Gastrocnemius medialis (tissue), 4 donors: Measurements from ENCODE around the gene ALS2CL. TPM values are rescaled to one million over a fixed set of nuclear protein-coding genes. Genes with fewer than 3 reads are reported as not detected.

ENCODE experiments used
- ATAC-seq, 2 donors: fragments of 150-250 bp; one replicate each; pipeline ENCODE4 v1.9.1; 2016
- DNase-seq, 2 donors: peaks; one replicate each; pipeline ENCODE4 v3.0.0-alpha.2; 2019
- H3K27ac ChIP-seq, 4 donors: fragments of 200-600 bp; sonication (generic); 1 replicate in 1 of 4; 2 replicates in 3 of 4; pipeline ENCODE4 v1.5.1; 2016 to 2018; ENCODE audit warnings: mild to moderate bottlenecking in 2 of 4, moderate library complexity in 1 of 4
- H3K27me3 ChIP-seq, 3 donors: fragments of 200-600 bp; sonication (generic) in 2 of 3; 1 replicate in 1 of 3; 2 replicates in 2 of 3; pipeline versions ENCODE4 v1.5.1 to v1.6.0; 2016 to 2019; ENCODE audit warnings: mild to moderate bottlenecking in 1 of 3, moderate library complexity in 1 of 3
- H3K36me3 ChIP-seq, 2 donors: fragments of 200-600 bp; sonication (generic) in 1 of 2; one replicate each; pipeline ENCODE4 v1.5.1; 2017 to 2018
- H3K4me1 ChIP-seq, 2 donors: fragments of 200-600 bp; sonication (generic) in 1 of 2; one replicate each; pipeline ENCODE4 v1.5.1; 2016 to 2017; ENCODE audit warnings: mild to moderate bottlenecking in 2 of 2
- H3K4me3 ChIP-seq, 4 donors: fragments of 200-600 bp; sonication (generic) in 3 of 4; 1 replicate in 1 of 4; 2 replicates in 3 of 4; pipeline ENCODE4 v1.5.1; 2016 to 2019; ENCODE audit warnings: mild to moderate bottlenecking in 2 of 4
- H3K9me3 ChIP-seq, 3 donors: fragments of 200-600 bp; sonication (generic) in 2 of 3; 1 replicate in 1 of 3; 2 replicates in 2 of 3; pipeline ENCODE4 v1.5.1; 2016 to 2019
- CTCF ChIP-seq, 5 experiments: fragments of 450-650 bp in 3 of 5; fragments of 200-600 bp in 2 of 5; sonication (generic) in 2 of 5; IDR thresholded peaks in 4 of 5; conservative IDR thresholded peaks in 1 of 5; 1 replicate in 4 of 5; 2 replicates in 1 of 5; pipeline ENCODE4 v1.5.1; 2016 to 2019; ENCODE audit warnings: antibody characterized with exemption in 5 of 5, mild to moderate bottlenecking in 3 of 5, moderate library complexity in 3 of 5
- POLR2A ChIP-seq, 2 donors: fragments of 450-650 bp; IDR thresholded peaks; one replicate each; pipeline ENCODE4 v1.6.1; 2017; ENCODE audit warnings: antibody characterized with exemption in 2 of 2, mild to moderate bottlenecking in 2 of 2, moderate library complexity in 2 of 2
- in situ Hi-C, 4 donors: fragments of 200-750 bp; cut with MboI; loops; one replicate each; pipeline versions ENCODE4 v1.15.0 to v1.8.0; 2017; ENCODE audit warnings: low sequenced_read_pairs in 4 of 4
- intact Hi-C: fragments of 100-400 bp; cut with DNase I; formaldehyde crosslinking; loops from one replicate; pipeline ENCODE4 v1.15.1; 2023; ENCODE audit warnings: low total_unique reads
- total RNA-seq, 4 donors: library from RNA; depleted of rRNA; stranded (reverse); fragments of >200 nt; gene quantifications; one replicate each; pipeline versions ENCODE4 v1.1.0 to v1.2.3, GENCODE V29; 2016

Gene ALS2CL
- total RNA-seq, 4 donors from 2014 or later, result 3.8 to 13.2 (median 6.2) TPM

- H3K27me3 ChIP-seq, result no peaks in the 10 kb centered on the region
- TF ChIP-seq CTCF (IDR thresholded peaks at IDR 0.05 in 4 of 5, conservative IDR thresholded peaks at IDR 0.05 in 1 of 5) (no peak), POLR2A (IDR thresholded peaks at IDR 0.05) (no peak)
- peaks cover 0 to 26% of the 10 kb centered on the region in 2 donors for H3K36me3 ChIP-seq
- no peaks in the 10 kb centered on the region for H3K4me1 ChIP-seq
- H3K9me3 ChIP-seq, result no peaks in the 10 kb centered on the region
- H3K27ac ChIP-seq, result no peak overlapping the region
- H3K4me3 ChIP-seq, result no peak overlapping the region
- ATAC-seq, result no peak
- intact Hi-C loops, result no loop called here
- DNase-seq, result peak in 1 of 2 donors; percentile 6
- in situ Hi-C loops, result no loop called here
Observed at GRCh38 chr3:46670000-46670890, 23.2 kb downstream of the ALS2CL start.

DNA sequence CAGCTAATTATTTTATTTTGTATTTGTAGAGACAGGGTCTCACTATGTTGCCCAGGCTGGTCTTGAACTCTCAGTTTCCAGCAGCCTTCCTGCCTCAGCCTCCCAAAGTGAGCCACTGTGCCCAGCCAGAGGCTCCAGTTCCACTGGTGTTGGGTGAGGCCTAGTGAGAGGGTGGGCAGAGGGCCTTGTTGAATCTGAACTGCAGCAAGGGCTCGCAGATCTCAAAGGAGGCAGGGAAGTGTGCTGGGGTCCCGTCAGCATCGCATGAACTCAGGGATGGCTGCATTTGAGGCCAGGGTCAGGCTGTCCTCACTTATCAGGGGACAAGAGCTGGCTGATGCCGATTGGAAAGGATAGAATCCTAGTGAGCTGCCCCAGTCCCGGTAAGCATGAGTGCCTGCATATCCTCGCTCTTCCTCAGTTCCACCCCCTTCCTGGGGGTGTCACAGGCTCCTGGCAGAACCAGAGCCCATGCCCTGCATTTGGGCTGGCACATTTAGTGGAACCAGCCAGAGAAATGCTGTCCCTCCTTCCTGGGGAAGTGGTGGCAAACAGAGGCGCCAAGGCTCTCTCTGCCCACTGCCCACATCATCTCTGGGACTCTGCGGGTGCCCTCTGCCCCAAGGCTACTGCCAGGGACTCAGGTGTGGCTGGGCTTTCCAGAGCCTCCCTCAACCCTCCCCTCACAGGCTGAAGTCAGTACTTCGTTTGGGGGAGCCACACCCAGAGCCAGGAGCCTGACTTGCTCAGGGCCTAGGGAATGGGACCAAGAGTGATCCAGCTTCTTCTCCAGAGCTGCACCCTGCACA lies 24.1 kb downstream of the ALS2CL start:
- no peaks in the 10 kb centered on the region for H3K27me3 ChIP-seq
- TF ChIP-seq POLR2A (IDR thresholded peaks at IDR 0.05) (no peak), CTCF (IDR thresholded peaks at IDR 0.05 in 4 of 5, conservative IDR thresholded peaks at IDR 0.05 in 1 of 5) (no peak)
- ATAC-seq, result no peak
- H3K36me3 ChIP-seq, result peaks cover 0 to 18% of the 10 kb centered on the region in 2 donors
- H3K9me3 ChIP-seq, result no peaks in the 10 kb centered on the region
- intact Hi-C loops (no loop called here), in situ Hi-C loops (no loop called here)
- H3K27ac ChIP-seq, result no peak overlapping the region
- peaks cover 0 to 1% of the 10 kb centered on the region in 2 donors for H3K4me1 ChIP-seq
- H3K4me3 ChIP-seq, result no peak overlapping the region
- peak in 1 of 2 donors; percentile 8 for DNase-seq

- intact Hi-C loops, result no loop called here
- Histone ChIP-seq H3K27me3 (no peaks in the 10 kb centered on the region), H3K4me1 (peaks cover 0 to 9% of the 10 kb centered on the region in 2 donors), H3K36me3 (peaks cover 0 to 10% of the 10 kb centered on the region in 2 donors), H3K9me3 (no peaks in the 10 kb centered on the region), H3K4me3 (no peak overlapping the region), H3K27ac (no peak overlapping the region)
- ATAC-seq (no peak), DNase-seq (peak in 1 of 2 donors; percentile 0)
- in situ Hi-C loops, result no loop called here
- TF ChIP-seq CTCF (IDR thresholded peaks at IDR 0.05 in 4 of 5, conservative IDR thresholded peaks at IDR 0.05 in 1 of 5) (no peak), POLR2A (IDR thresholded peaks at IDR 0.05) (no peak)
Observed at GRCh38 chr3:46668591-46668990, 24.9 kb downstream of the ALS2CL start.

DNA sequence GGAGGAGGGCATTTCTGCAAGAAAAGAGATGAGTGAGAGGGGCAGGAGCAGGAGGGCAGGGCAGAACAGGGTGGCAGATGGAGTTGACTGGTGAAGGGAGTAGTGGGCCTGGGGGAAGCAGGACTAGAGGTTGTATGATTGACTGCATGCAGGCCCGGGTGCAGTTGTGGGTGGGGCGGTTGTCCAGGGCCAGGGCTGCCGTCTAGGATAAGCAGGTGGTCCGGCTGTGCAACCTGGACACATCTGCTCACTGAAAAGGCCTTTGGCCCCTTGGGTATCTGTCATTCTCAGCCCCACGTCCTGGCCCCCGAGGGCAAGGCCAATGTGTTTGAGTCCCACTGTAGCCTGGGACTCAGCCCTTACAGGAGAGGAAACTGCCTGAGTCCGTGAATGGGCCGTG lies 25.4 kb downstream of the ALS2CL start:
- TF ChIP-seq POLR2A (IDR thresholded peaks at IDR 0.05), result no peak
- TF ChIP-seq CTCF (IDR thresholded peaks at IDR 0.05 in 4 of 5, conservative IDR thresholded peaks at IDR 0.05 in 1 of 5), result no peak
- peaks cover 0 to 6% of the 10 kb centered on the region in 2 donors for H3K36me3 ChIP-seq
- peaks cover 0 to 14% of the 10 kb centered on the region in 2 donors for H3K4me1 ChIP-seq
- no peak overlapping the region for H3K27ac ChIP-seq
- ATAC-seq, result no peak
- intact Hi-C loops (no loop called here), in situ Hi-C loops (no loop called here)
- H3K27me3 ChIP-seq, result no peaks in the 10 kb centered on the region
- no peak overlapping the region for H3K4me3 ChIP-seq
- DNase-seq, result peak in 1 of 2 donors; percentile 0
- H3K9me3 ChIP-seq, result no peaks in the 10 kb centered on the region
